HG02798 (cell line): ENCODE measurements around the gene TSACC.
"Not testable (repeated sequence)": the region's sequence is repeated elsewhere in the genome, so short reads cannot be mapped to it uniquely, and the experiment has no call there.

ENCODE experiments used
- ATAC-seq: cut with Tn5 transposase; IDR thresholded peaks from one replicate; pipeline ENCODE4 v1.9.1; 2021; ENCODE audit warnings: mild to moderate bottlenecking; ENCODE audit not compliant: unreplicated experiment, poor library complexity

TSACC gene

GRCh38 chr1:156344409-156344808 lies 6.1 kb downstream of the TSACC start:
- ATAC-seq = no peak

GRCh38 chr1:156346035-156346434 lies 7.7 kb downstream of the TSACC start:
- not testable (repeated sequence) for ATAC-seq

- no peak for ATAC-seq
Measured at GRCh38 chr1:156346636-156347035, 8.3 kb downstream of the TSACC start.

GRCh38 chr1:156347331-156347730 lies 9.0 kb downstream of the TSACC start:
- ATAC-seq = no peak

- not testable (repeated sequence) for ATAC-seq
Measured at GRCh38 chr1:156352481-156352880, 14.2 kb downstream of the TSACC start.

GRCh38 chr1:156356262-156356874 lies 18.0 kb downstream of the TSACC start:
- ATAC-seq = no peak

GRCh38 chr1:156356875-156357534 lies 18.7 kb downstream of the TSACC start:
- ATAC-seq = peak; percentile 85

GRCh38 chr1:156357977-156358376 lies 19.7 kb downstream of the TSACC start:
- no peak for ATAC-seq

GRCh38 chr1:156358641-156359040 lies 20.3 kb downstream of the TSACC start:
- no peak for ATAC-seq

GRCh38 chr1:156359249-156359648 lies 20.9 kb downstream of the TSACC start:
- ATAC-seq = no peak

- no peak for ATAC-seq
Measured at GRCh38 chr1:156359973-156360372, 21.6 kb downstream of the TSACC start.

- no peak for ATAC-seq
Measured at GRCh38 chr1:156360534-156360933, 22.2 kb downstream of the TSACC start.

- ATAC-seq = no peak
Measured at GRCh38 chr1:156365754-156366153, 27.4 kb downstream of the TSACC start.

GRCh38 chr1:156366378-156367166 lies 28.2 kb downstream of the TSACC start:
- ATAC-seq = no peak

GRCh38 chr1:156367383-156368156 lies 29.2 kb downstream of the TSACC start:
- ATAC-seq = no peak

- ATAC-seq = no peak
Measured at GRCh38 chr1:156368157-156368658, 29.9 kb downstream of the TSACC start.

GRCh38 chr1:156368889-156369684 lies 30.8 kb downstream of the TSACC start, which contains the start of gene RHBG:
Gene RHBG (plus strand): TSS chr1:156369211. CDS start chr1:156369250, 39 bp downstream.
- ATAC-seq = no peak

GRCh38 chr1:156369685-156370286 lies 31.5 kb downstream of the TSACC start:
- ATAC-seq = not testable (repeated sequence)
